Mucosa of descending colon (tissue), 3 donors: ENCODE measurements around the gene IFT22. TPM values are rescaled to one million over a fixed set of nuclear protein-coding genes. Genes with fewer than 3 reads are reported as not detected.

Experiments
- ATAC-seq: fragments of 200-7000 bp; cut with Tn5 transposase; one replicate; pipeline ENCODE4 v1.9.1; 2020; ENCODE audit warnings: mild to moderate bottlenecking, moderate library complexity
- DNase-seq, 3 donors: peaks; one replicate each; pipeline ENCODE4 v3.0.0-alpha.2; 2020
- H3K36me3 ChIP-seq: fragments of 200-600 bp; one replicate; pipeline ENCODE4 v1.8.0; 2021; ENCODE audit warnings: low read depth, mild to moderate bottlenecking
- H3K4me1 ChIP-seq: fragments of 200-600 bp; one replicate; pipeline ENCODE4 v1.8.0; 2021; ENCODE audit warnings: low read depth, mild to moderate bottlenecking
- H3K4me3 ChIP-seq: fragments of 200-600 bp; one replicate; pipeline ENCODE4 v1.8.0; 2021; ENCODE audit warnings: mild to moderate bottlenecking
- H3K9me3 ChIP-seq: fragments of 200-600 bp; one replicate; pipeline ENCODE4 v1.8.0; 2021; ENCODE audit warnings: mild to moderate bottlenecking
- intact Hi-C, 2 donors: fragments of 100-400 bp; cut with DNase I in 1 of 2; cut with micrococcal nuclease in 1 of 2; formaldehyde crosslinking; loops; one replicate each; pipeline versions ENCODE4 v1.11.0 to v1.11.1; 2022; cut with DNase I, micrococcal nuclease
- long read RNA-seq, 2 donors: library from polyadenylated mRNA; unstranded; transcript quantifications; one replicate each; pipeline ENCODE4 v2.0.0, GENCODE V29; 2019 to 2021
- total RNA-seq, 3 donors: library from RNA; stranded (reverse); fragmentation: NEBNext Ultra II Directional in 2 of 3; extraction: Animal tissue kit (Norgen Biotek cat#: 25700) in 2 of 3; gene quantifications; one replicate each; pipeline versions ENCODE4 v1.2.1 to v1.2.4, GENCODE V29; 2021 to 2023
- TF ChIP-seq, protein P1 (sequence below): fragments of 200-600 bp; IDR thresholded peaks from one replicate; pipeline ENCODE4 v1.8.0; 2022; ENCODE audit warnings: antibody characterized with exemption, mild to moderate bottlenecking
- donor health status: DM: no; HTN: no; CAD: no; lungs with moderate emphysema.
- donor health status: DM: no; HTN: no; CAD: no.
- donor health status: DM: no; HTN: yes; CAD: no.

The IFT22 gene
- 10 to 100 TPM in 1 of 3 donors, 1 to 10 TPM in 2; 5.0 to 23.5 (median 5.5) TPM for total RNA-seq
- long read RNA-seq, donor 1, transcript IFT22-201 (5 exons, 1,130 nt), result major isoform, 19 of 29 reads
- long read RNA-seq, donor 1, partial matches to known transcripts, result 1 of 29 reads
- long read RNA-seq, donor 1, other reads (novel, unspliced or antisense), result 3 of 29 reads
- long read RNA-seq, donor 2, partial matches to known transcripts, result 0 of 10 reads
- long read RNA-seq, donor 2, other reads (novel, unspliced or antisense), result 2 of 10 reads

DNA sequence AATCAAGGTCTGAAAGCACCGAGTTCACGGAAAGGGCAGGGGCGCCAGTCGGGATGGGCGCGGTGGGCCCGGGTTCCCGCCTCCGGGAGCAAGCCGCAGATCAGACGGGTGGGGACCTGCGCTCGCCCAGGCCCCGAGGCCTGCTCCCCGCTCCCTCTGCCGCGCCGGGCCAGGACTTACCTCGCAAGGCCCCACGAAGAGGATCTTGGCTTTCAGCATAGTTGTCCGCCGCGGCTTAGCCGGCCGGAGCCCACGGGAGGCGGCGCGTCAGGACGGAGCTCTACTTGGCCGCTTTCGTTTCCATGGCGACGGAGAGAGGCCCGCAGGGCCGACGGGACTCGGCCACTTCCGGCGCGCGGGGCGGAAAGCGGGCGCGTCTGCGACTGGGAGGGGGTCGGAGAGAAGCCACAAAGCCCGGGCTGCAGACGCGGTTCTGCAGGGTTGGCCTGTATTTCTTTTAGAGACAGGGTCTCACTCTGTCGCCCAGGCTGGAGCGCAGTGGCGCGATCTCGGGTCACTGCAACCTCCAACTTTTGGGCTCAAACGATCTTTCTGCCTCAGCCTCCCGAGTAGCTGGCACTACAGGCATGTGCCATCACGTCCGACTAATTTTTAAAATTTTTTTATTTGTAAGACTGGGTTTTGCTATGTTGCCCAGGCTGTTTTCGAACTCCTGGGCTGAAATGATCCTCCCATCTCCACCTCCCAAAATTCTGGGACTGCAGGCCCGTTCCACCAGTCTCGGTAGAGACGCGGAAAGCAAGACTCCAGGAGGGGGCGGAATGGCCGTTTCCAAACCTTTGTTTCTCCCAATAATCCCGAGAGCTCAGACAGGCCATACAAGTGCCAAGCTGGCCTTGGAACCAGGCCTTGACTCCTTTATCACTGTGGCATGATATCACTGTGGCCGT is at the start of gene IFT22:
IFT22 (minus strand) TSS at position 322 of the 911 bp plus-strand sequence; CDS start at position 219, 103 bp downstream.
- peak; percentile 90 to 93 (median 93) for DNase-seq
- Histone ChIP-seq H3K4me1 (peaks cover 4% of the 10 kb centered on the region), H3K4me3 (peak within 1 kb of the TSS; percentile 67), H3K36me3 (no peaks in the 10 kb centered on the region), H3K9me3 (no peaks in the 10 kb centered on the region)
- ATAC-seq, result peak; percentile 99
- TF ChIP-seq, protein P1, sequence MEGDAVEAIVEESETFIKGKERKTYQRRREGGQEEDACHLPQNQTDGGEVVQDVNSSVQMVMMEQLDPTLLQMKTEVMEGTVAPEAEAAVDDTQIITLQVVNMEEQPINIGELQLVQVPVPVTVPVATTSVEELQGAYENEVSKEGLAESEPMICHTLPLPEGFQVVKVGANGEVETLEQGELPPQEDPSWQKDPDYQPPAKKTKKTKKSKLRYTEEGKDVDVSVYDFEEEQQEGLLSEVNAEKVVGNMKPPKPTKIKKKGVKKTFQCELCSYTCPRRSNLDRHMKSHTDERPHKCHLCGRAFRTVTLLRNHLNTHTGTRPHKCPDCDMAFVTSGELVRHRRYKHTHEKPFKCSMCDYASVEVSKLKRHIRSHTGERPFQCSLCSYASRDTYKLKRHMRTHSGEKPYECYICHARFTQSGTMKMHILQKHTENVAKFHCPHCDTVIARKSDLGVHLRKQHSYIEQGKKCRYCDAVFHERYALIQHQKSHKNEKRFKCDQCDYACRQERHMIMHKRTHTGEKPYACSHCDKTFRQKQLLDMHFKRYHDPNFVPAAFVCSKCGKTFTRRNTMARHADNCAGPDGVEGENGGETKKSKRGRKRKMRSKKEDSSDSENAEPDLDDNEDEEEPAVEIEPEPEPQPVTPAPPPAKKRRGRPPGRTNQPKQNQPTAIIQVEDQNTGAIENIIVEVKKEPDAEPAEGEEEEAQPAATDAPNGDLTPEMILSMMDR, result peak; percentile 7
- intact Hi-C loops, result no loop called here

DNA sequence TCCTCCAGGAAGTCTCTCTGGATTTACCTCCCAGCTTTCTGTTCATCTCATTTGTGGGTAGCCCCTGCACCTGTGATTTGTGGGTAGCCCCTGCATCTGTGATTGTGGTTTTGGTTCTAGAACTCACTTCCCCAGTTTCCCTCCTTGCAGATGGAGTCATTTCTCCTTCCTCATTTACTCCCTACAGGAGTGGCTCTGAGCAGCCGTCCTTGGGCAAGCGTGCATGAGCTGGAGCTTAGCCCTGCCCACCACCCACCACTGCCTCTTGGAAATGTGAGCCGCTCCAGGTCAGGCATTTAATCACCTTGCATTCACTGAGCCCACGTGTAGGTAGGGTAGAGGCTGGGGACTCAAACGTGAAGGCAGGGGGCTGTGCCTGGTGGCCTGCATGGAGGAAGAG is 49.2 kb upstream of the IFT22 start:
- no peak for DNase-seq
- no peaks in the 10 kb centered on the region for H3K4me1 ChIP-seq
- no peaks in the 10 kb centered on the region for H3K36me3 ChIP-seq
- H3K4me3 ChIP-seq, result no peak overlapping the region
- intact Hi-C loops, result no loop called here
- no peak for ATAC-seq
- H3K9me3 ChIP-seq, result no peaks in the 10 kb centered on the region
- TF ChIP-seq, protein P1, result no peak

DNA sequence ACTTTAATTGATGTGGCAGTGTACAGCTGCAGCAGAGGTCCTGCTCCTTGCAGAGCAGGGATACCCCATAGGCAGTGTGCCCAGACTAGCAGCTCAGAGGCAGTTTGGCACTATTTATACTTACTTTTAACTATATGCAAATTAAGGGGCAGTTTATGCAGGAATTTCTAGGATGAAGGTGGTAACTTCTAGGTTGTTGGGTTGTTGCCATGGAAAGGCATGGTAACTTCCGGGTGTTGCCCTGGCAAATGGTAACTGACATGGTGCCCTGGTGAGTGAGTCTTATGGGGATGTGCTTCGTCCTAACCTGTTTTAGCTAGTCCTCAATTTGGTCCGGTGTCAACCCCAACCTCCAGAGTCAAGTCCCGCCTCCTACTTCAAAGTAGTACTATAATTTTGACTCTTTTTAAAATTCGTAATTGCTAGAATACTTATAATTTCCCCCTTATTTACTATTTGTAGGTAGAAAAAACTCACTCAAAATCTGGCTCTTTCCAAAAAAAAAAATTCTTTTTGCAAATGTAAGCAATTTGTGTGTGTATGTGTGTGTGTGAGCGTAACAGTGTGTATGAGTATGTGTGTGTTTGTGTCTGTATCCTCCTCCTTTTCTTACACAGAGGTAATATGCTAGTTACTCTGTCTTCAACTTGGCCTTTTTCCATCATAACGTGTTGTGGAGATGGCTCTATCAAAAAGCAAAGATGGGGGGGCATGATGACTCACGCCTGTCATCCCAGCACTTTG is 47.0 kb upstream of the IFT22 start:
- H3K9me3 ChIP-seq, result no peaks in the 10 kb centered on the region
- peaks cover 5% of the 10 kb centered on the region for H3K4me1 ChIP-seq
- intact Hi-C loops, result no loop called here
- H3K36me3 ChIP-seq, result no peaks in the 10 kb centered on the region
- no peak for ATAC-seq
- TF ChIP-seq, protein P1, result no peak
- no peak overlapping the region for H3K4me3 ChIP-seq
- DNase-seq, result no peak

DNA sequence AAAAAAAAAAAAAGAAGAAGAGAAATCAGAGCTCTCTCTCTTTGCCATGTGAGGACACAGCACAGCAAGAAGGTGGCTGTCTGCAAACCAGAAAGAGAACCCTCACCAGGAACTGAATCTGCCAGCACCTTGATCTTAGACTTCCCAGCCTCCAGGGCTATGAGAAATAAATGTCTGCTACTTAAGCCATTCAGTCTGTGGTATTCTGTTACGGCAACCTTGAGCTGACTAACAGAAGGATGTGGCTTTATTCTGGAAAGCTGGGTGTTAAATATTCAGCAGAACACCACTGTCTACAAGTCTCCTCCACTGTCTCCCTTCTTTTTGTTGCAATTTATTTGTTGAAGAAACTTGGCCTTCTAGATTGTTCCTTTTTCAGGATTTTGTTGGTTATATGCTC is 46.1 kb upstream of the IFT22 start:
- no peaks in the 10 kb centered on the region for H3K9me3 ChIP-seq
- TF ChIP-seq, protein P1, result no peak
- H3K36me3 ChIP-seq, result no peaks in the 10 kb centered on the region
- H3K4me3 ChIP-seq, result no peak overlapping the region
- intact Hi-C loops, result no loop called here
- DNase-seq, result no peak
- no peak for ATAC-seq
- H3K4me1 ChIP-seq, result peaks cover 7% of the 10 kb centered on the region

DNA sequence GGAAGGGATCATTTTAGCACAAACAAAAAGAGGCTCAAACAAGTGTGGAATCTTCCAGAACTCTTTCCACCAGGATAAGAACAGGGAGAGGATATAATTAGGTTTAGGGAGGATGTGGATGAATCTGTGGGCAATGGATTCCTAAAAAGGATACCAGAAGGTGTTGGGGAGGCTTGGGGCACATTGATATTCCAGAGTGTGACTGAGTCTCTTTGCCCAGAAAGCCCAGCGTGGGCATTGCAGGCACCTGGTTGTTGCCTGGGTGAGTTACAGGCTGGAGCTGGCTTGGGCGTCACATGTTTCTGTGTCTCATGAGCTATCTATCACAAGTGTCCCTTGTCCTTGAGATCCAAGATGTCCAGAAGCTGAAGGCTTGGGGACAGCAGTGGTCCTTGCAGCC is 44.3 kb upstream of the IFT22 start:
- intact Hi-C loops, result no loop called here
- DNase-seq, result no peak
- H3K4me1 ChIP-seq, result peaks cover 7% of the 10 kb centered on the region
- TF ChIP-seq, protein P1, result no peak
- no peaks in the 10 kb centered on the region for H3K9me3 ChIP-seq
- H3K4me3 ChIP-seq, result no peak overlapping the region
- no peaks in the 10 kb centered on the region for H3K36me3 ChIP-seq
- ATAC-seq, result no peak
